ENCODE results near the gene TMEM179.

- TF ChIP-seq CTCF (IDR thresholded peaks at IDR 0.05) (no peak), POLR2A (IDR thresholded peaks at IDR 0.05) (no peak)
Observed at GRCh38 chr14:104563191-104563741, 41.3 kb downstream of the TMEM179 start.
